Activated CD4-positive, alpha-beta T cell treated with anti-CD3 and anti-CD28 coated beads for 24 hours (primary cell): ENCODE data around the gene KRTAP10-5.
"Not testable (repeated sequence)": the region's sequence is repeated elsewhere in the genome, so short reads cannot be mapped to it uniquely, and the experiment has no call there.

ENCODE experiments used
- DNase-seq, 2 donors: peaks; one replicate each; pipeline ENCODE4 v3.0.0-alpha.2; 2020; ENCODE audit warnings: low read depth in 2 of 2

The KRTAP10-5 gene

DNA sequence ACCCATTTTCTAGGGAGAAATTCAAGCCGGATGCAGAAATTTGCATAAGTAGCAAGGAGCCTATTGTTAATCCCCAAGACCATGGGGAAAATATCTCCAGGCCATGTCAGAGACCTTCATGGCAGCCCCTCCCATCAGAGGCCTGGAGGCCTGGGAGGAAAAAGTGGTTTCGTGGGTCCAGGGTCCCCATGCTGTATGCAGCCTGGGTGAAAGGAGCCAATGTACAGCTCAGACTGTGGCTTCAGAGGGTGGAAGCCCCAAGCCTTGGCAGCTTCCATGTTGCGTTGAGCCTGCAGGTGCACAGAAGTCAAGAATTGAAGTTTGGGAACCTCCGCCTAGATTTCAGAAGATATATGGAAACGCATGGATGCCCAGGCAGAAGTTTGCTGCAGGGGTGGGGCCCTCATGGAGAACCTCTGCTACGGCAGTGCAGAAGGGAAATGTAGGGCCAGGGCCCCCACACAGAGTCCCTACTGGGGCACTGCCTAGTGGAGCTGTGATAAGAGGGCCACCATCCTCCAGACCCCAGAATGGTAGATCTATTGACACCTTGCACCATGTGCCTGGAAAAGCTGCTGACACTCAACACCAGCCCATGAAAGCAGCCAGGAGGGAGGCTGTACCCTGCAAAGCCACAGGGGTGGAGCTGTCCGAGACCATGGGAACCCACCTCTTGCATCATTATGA is 29.9 kb upstream of the KRTAP10-5 start:
- not testable (repeated sequence) for DNase-seq

DNA sequence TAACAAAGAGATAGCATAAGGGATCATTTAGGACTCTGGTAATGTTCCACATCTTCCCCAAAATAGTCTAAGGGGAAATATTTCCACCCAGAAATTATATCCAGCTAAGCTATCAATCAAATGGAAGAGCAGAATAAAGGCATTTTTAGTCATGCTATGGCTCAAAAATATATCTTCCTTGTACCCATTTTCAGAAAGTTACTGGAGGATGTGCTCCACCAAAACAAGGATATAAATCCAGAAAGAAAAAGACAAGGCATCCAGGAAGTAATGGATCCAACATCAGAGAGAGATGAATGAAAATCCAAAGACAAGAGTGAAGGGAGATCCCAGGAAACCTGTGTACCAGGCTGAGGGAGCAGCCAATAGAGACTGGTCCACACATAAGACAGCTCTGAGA is 28.8 kb upstream of the KRTAP10-5 start:
- DNase-seq: no peak

DNA sequence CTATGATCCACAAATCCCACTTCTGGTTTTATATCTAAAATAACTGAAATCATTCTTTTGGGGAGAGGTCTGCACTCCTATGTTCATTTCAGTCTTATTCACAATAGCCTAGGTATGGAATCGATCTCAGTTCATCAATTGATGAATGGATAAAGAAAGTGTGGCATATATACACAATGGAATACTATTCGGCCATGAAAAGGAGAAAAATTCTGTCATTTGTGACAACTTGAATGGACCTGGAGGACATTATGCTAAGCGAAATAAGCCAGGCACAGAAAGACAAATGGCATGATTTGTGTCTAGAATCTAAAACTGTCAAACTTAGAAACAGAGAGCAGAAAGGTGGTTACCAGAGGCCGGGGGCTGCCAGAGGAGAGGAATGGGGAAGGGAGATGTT is 26.1 kb upstream of the KRTAP10-5 start:
- DNase-seq: no peak

DNA sequence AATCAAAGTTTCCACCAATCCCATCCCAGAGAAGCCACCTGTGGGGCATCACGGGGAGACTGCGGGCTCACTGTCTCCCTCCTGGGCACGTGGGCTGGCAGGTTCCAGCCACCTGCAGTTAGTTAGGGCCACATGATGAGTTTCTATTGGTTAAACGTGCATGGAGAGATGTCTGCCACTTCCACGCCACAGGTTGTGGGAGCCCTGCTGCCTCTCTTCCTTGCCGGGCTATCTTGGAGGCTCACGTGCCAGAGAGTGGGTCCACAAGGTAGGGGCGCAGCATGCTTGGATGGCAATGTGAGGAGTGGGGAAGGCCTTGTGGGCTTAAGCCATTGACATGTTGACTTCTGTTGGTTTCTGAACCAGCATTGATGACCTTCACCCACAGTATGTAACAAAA is 23.5 kb upstream of the KRTAP10-5 start:
- DNase-seq: no peak

DNA sequence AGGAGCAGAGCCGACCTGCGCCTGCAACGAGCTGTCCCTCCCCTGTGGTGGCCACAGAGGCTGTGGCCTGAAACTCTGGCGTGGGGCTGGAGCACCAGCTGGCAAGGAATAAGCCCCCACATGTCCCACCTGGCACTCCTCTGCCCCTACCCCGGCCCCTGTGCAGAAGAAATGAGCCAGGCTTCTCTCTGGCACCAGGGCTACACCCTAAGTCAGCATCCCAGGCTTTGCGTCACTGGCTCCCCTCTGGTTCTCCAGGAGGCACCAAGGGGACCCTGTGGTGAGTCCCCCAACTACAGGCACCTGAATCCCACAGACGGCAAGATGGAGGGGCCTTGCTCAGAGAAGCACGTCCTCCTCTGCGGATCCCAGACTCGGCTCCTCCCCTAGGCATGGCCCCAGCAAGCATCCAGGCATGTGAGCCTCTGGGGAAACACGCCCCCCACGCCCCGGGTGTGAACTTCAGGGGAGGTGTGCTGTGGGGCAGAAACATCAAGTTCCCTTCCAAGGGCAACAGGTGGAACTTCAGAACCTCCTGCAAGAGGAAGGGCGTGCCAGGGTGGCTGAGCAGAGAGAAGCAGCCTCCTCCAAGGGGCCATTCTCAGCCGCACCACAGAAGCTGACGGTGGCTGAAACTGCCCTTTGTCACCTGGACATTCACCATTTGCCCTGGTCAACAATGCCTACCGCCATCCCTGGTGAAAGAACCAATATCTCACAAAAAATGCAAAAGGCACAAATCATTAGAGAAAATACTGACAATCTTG is 22.9 kb upstream of the KRTAP10-5 start:
- DNase-seq: no peak

DNA sequence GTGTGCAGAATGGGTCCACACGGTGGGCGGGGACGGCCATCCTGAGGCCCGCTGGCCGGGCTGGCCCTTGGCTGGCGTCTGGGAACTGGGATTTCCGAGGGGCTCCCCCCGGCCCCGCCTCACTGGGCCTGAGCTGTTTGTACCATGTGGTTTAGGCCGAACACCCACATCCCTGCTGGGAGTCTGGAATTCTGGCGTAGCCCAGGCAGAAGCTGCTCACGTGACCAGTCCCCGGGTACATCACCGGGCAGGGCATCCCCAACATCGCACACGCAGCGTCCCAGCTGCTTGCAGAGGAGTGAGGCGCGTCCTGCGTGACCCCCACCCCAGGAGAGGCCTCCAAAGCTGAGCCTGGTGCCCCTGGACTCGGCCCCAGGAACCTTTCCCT is 22.1 kb upstream of the KRTAP10-5 start:
- no peak for DNase-seq

DNA sequence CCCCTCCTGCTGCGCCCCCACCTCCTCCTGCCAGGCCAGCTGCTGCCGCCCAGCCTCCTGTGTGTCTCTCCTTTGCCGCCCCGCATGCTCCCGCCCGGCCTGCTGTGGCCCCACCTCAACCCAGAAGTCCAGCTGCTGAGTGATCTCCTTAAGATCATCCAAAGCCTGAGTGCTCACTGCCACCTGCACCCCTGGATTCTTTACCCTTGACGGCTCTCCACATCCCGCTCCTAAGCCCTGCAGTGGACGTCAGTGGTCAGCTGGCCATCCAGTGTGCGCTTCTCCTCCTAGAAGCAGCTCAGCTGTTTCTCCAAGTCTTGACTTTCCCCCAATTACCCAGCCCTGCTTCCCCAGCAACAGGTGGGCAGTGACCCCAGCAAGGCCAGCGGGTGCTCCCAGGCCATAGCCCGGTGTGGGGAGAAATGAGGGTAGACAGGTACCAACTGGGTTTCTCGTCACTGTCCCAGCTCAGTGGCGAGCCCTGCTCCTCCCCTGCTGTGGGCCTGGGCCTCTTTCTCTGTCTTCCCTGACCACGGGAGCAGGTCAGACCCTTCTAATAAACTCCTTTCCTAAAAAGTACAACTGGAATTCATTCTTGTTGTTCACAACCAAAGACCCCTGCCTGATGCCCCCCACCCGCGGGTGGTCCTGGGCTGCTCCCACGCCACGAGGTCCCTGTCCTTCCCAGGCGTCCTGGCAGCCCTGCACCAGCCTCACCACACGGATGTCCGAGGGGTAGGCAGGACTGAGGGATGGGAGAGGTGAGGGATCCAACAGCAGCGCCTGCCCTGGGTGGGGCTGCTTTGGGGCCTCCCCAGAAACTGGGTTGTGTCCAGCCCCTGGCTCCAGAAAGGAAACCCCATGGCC is 21.4 kb upstream of the KRTAP10-5 start:
- DNase-seq: no peak

DNA sequence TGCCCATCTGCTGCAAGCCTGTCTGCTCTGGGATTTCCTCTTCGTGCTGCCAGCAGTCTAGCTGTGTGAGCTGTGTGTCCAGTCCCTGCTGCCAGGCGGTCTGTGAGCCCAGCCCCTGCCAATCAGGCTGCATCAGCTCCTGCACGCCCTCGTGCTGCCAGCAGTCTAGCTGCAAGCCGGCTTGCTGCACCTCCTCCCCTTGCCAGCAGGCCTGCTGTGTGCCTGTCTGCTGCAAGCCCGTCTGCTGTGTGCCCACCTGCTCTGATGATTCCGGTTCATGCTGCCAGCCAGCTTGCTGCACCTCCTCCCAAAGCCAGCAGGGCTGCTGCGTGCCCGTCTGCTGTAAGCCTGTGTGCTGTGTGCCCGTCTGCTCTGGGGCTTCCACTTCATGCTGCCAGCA is 20.7 kb upstream of the KRTAP10-5 start:
- DNase-seq: not testable (repeated sequence)

DNA sequence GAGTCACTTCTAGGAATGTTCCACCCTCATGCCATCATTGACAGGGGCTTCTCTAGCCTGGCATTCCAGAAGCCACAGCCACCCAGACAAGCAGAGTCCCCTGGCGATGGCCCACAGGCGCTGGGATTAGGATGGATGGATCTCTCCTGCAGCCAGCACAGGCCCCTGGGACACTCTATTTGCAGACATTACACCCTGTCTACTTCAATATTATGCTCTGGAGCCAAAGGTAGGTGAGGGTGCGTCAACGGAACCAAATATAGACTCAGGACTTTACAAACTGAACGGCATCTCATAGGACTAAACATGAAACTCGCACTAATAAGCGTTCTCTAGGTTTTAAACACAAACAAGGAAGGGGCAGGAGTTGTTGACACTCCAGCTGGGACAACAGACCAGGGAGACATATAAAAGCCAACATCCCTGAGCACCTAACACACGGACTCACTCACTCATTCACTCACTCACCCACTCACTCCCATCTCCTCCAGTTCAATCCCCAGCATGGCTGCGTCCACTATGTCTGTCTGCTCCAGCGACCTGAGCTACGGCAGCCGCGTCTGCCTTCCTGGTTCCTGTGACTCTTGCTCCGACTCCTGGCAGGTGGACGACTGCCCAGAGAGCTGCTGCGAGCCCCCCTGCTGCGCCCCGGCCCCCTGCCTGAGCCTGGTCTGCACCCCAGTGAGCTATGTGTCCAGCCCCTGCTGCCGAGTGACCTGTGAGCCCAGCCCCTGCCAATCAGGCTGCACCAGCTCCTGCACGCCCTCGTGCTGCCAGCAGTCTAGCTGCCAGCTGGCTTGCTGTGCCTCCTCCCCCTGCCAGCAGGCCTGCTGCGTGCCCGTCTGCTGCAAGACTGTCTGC is 19.9 kb upstream of the KRTAP10-5 start, which contains the start of gene KRTAP10-7:
KRTAP10-7 (plus strand) TSS at position 480 of the 861 bp plus-strand sequence; CDS start at position 505, 25 bp downstream.
- not testable (repeated sequence) for DNase-seq

DNA sequence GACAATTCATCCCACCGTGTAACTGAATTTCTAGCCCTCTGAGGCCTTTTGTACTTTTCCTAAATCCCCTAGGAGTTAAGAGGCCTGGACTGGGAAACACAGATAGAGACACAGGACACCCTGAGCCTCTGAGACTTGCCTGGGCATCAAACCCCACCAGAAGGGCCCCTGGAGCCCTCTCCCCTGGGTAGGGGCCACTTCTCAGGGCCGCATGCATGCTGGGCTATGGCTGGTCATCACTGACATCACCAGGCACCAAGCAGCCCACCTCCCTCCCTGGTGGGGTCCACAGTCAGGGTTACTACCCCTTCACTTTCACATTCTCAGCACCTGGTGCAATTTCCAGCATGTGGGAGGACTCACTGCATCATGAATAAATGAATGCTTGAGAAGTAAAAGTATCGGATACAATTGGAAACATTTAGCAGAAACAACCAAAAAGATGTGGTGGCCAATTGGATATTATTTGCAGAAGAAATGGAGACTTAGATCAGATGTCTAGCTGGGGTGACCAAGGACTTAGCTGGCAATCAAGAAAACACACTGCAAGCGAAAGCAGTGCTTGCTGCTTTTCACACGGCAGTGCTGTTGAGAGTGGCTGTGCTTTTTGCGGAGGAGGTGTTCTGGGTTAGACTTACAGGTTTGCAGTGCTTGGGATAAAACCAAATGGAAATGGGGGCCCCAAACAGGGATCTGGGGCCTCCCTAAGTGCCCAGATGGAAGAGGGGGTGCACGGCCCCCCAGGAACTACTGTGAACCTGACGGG is 19.0 kb upstream of the KRTAP10-5 start:
- DNase-seq: no peak

DNA sequence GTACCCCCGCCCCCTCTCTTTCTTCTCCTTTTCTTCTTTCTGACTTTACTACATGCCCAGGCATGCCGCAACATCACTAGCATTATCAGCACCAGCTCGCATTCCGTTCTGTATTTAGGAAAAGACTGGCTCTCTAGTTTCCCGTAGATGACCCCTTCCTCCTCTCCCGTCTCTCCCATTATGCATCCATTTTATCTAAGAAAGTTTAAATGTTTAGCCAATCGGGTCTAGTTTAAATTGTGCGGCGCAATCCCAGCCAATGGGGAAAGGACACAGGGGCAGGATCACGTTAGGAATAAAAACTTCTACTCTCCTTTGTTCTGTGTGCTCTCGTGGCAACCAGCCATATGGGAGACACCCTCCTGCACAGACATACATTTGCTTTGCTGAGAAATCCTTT is 17.7 kb upstream of the KRTAP10-5 start:
- no peak for DNase-seq

DNA sequence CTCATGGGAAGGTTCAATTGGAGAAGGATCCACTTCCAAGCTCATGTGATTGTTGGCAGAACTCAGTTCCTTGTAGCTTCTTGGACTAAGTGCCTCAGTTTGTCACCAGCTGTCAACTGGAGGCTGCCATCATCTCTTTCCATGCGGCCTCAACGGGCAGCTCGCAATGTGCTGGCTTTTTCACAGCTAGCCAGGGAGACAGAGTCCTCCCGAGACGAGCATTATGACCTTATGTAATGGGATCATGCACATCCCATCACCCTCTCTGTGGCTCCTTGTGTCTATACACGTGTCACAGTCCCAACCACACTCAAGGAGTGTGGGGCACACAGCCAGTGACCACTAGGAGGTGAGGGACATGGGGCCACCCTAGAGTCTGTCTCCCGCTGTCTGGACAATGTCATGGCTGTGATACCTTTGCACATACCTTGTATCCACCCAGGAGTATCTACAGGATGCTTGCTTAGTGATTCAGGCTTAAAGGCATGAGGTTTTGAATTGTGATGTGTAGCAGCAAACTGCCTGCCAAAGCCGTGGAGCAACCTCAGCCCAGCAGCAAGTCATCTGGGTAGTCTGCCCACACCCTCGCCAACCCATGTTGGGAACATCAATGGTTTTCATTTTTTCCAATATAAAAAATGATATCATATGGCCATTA is 15.8 kb upstream of the KRTAP10-5 start:
- DNase-seq: no peak

DNA sequence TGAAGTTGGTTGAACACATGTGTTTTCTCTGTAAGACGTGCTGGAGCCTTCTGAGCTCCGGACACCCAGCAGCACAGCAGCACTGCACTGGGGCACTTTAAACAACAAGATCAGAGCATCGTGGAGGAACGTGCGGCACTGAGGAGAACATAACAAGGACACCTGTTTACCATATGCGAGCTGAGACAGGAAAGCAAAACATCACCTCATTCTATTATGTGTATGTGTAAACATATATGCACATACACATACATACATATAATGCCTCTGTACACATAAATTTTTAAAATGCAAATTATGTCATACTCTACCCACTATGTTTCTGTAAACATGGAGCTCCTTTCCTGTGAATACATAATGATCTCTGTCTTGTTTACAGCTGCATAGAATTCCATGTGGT is 15.1 kb upstream of the KRTAP10-5 start:
- no peak for DNase-seq

DNA sequence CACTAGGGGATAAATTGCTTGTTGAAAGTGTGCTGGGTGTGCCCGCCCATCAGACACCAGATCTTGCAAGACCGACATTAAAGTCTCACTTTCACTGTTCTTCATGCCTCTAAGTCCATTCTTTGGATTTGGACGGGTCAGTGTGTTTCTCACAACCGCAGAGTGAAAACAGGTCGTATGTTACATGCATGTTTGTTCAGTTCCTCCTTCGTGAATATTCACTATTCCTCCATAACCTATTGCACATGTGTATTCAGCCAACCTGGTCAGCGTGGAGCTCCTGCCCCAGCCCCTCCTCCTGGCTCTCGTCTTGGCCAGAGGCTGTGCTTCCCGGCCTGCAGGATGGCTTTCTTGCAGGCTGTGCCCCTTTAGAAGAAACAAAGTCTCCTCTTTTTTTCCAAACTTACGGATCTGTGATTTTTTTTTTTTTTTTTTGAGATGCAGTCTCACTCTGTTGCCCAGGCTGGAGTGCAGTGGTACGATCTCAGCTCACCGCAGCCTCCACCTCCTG is 14.1 kb upstream of the KRTAP10-5 start:
- DNase-seq: no peak

DNA sequence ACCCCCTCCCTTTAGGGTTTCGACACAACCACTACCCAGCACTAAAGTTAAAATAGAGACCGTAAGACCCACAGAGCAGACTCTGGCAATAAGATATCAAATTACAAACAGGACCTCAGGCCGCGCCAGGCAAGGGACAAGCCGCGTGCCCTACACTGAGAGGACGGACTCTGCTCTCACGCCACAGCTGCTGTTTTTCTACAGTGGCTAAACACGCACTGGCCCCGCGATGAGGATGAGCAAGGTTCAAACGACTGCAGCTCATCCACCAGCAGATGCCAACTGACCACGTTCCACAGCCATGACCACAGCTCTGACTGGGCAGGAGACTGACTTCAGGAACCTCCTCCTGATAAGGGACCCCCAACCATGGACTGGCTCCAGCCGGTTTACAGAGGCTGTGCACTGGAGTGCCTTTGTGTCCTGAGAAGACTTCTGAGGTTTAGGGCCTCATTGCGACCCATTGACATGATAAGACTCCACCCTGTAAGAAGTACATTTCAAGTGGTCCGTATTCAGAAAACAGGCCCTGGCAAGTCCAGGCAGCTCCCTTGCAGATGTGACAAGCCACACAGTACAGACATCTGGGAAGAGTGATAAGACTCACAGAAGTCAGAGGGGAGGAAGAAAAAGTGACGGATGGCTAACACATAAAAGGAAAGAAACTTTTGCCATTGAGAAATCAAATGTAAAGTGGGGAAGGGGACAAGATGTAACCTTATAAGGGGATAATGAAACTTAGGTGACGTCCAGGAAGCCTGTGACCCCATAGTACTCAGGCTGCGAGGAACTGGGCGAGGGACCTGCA is 13.4 kb upstream of the KRTAP10-5 start:
- DNase-seq: no peak

DNA sequence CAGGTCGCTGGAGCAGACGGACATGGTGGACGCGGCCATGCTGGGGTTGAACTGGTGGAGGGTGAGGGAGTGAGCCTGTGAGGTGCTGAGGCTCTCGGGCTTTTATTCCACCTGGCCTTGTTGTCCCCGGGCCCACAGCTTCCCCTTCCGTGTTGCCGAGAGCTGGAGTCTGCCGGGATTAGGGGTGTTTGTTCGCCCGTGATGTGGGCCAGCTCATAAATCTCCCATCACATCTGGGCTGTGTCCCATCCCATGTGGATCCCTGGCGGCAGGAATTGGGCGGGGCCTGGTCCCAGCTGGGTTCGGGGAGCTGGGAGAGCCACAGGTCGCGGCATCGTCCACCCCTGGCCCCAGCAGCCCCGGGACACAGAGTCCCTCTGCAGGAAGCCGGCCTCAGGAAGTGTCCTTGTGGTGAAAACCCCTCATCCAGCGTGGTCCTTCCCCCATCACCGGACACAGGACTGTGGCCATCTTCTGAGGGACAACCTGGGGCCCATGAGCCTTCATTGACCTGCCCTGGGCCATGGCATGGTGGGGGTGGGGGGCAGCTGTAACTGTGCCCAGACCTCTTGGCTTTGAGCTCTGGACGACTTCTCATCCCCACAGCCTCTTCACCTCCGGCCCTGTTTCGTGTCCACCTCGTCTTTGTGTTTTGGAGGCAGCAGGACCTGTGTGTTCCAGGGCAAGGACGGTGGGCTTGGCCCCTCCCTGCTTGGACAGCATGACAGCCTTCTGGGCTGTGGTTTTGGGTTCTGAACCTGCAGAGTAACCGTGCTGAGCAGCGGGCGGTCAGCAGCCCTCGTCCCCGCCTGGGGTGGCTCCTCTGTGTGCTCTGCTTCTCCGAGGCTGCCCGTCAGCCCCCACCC is 12.3 kb upstream of the KRTAP10-5 start, which contains the start of gene KRTAP10-6:
KRTAP10-6 (minus strand) TSS at position 60 of the 866 bp plus-strand sequence; CDS start at position 39, 21 bp downstream.
- no peak for DNase-seq

DNA sequence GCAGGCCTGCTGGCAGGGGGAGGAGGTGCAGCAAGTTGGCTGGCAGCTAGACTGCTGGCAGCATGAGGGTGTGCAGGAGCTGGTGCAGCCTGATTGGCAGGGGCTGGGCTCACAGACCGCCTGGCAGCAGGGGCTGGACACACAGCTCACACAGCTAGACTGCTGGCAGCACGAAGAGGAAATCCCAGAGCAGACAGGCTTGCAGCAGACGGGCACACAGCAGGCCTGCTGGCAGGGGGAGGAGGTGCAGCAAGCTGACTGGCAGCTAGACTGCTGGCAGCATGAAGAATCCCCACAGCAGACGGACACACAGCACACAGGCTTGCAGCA is 11.4 kb upstream of the KRTAP10-5 start:
- DNase-seq: not testable (repeated sequence)
